ENCODE data around the gene FAT2. TPM values are rescaled to one million over a fixed set of nuclear protein-coding genes. Genes with fewer than 3 reads are reported as not detected.

The FAT2 gene
- total and polyA plus RNA-seq, 10 of the 15 experiments (the other 5 are each of a cell fraction or from before 2014, with no cell fraction given) = 0.01 to 0.06 (median 0.03) TPM; not detected in 3

DNA sequence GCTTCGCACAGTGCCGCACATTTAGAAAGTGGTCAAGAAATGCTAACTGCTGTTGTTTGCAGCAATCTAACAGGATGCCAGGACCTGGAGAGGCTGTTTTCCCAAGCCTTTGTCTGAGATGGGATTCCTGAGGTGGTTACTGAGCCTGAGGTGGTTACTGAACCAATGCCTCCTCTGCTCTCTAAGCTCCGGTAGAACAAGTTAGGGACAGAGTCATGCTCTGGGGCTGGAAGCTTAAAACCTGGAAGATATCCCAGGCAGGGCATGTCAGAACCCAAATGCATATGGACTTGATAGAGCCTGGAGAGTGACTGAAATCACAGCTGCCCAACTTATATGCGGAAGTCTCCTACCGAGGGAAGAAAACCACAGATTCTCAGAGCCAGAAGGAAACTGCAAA, 46.5 kb upstream of the FAT2 start:
- POLR2A ChIA-PET = interaction anchor here (1.4 kb wide), 1 partner anchor 10 kb away, joined by 5 read pairs; no protein-coding TSS in a partner anchor
- FAIRE-seq (no peak), ATAC-seq (no peak), DNase-seq (ENCODE audit: low read depth, low spot score) (no peak)
- no peak overlapping the region for H2AFZ ChIP-seq (ENCODE audit: control insufficient read depth, low read depth, low read length)
- H3K4me3 ChIP-seq = no peak overlapping the region
- no TSS peak for BruUV-seq (replicated peaks)
- CTCF ChIA-PET = interaction anchor here (1.0 kb wide), 1 partner anchor 21 kb away, joined by 6 read pairs; no protein-coding TSS in a partner anchor
- in situ Hi-C loops (cut with MboI) = no loop called here
- no peak for TF ChIP-seq POLR2AphosphoS5 (IDR thresholded peaks at IDR 0.05; ENCODE audit: low read length)
- TF ChIP-seq RAD21 (IDR thresholded peaks at IDR 0.05; ENCODE audit: insufficient read depth, low read depth, low read length) = no peak
- TF ChIP-seq, protein P1, sequence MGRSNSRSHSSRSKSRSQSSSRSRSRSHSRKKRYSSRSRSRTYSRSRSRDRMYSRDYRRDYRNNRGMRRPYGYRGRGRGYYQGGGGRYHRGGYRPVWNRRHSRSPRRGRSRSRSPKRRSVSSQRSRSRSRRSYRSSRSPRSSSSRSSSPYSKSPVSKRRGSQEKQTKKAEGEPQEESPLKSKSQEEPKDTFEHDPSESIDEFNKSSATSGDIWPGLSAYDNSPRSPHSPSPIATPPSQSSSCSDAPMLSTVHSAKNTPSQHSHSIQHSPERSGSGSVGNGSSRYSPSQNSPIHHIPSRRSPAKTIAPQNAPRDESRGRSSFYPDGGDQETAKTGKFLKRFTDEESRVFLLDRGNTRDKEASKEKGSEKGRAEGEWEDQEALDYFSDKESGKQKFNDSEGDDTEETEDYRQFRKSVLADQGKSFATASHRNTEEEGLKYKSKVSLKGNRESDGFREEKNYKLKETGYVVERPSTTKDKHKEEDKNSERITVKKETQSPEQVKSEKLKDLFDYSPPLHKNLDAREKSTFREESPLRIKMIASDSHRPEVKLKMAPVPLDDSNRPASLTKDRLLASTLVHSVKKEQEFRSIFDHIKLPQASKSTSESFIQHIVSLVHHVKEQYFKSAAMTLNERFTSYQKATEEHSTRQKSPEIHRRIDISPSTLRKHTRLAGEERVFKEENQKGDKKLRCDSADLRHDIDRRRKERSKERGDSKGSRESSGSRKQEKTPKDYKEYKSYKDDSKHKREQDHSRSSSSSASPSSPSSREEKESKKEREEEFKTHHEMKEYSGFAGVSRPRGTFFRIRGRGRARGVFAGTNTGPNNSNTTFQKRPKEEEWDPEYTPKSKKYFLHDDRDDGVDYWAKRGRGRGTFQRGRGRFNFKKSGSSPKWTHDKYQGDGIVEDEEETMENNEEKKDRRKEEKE (IDR thresholded peaks at IDR 0.05) = no peak
- TF ChIP-seq, protein P2, sequence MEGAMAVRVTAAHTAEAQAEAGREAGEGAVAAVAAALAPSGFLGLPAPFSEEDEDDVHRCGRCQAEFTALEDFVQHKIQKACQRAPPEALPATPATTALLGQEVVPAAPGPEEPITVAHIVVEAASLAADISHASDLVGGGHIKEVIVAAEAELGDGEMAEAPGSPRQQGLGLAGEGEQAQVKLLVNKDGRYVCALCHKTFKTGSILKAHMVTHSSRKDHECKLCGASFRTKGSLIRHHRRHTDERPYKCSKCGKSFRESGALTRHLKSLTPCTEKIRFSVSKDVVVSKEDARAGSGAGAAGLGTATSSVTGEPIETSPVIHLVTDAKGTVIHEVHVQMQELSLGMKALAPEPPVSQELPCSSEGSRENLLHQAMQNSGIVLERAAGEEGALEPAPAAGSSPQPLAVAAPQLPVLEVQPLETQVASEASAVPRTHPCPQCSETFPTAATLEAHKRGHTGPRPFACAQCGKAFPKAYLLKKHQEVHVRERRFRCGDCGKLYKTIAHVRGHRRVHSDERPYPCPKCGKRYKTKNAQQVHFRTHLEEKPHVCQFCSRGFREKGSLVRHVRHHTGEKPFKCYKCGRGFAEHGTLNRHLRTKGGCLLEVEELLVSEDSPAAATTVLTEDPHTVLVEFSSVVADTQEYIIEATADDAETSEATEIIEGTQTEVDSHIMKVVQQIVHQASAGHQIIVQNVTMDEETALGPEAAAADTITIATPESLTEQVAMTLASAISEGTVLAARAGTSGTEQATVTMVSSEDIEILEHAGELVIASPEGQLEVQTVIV (IDR thresholded peaks at IDR 0.05; ENCODE audit: borderline replicate concordance, partially characterized antibody) = no peak
- no peak for TF ChIP-seq MYB (IDR thresholded peaks at IDR 0.05; ENCODE audit: borderline replicate concordance, low read depth, low read length)
- no peak for TF ChIP-seq IRF3 (IDR thresholded peaks at IDR 0.05)
- TF ChIP-seq SPI1 (IDR thresholded peaks at IDR 0.05; ENCODE audit: borderline replicate concordance, insufficient read depth, low read depth, low read length) = no peak
- TF ChIP-seq SIN3A (IDR thresholded peaks at IDR 0.05; ENCODE audit: low read depth, low read length) = no peak
- no peak for TF ChIP-seq EZH2 (IDR thresholded peaks at IDR 0.05; ENCODE audit: borderline replicate concordance, control insufficient read depth, low read depth, low read length)
- no peak for TF ChIP-seq TAF1 (IDR thresholded peaks at IDR 0.05; ENCODE audit: borderline replicate concordance, low read depth, low read length)
- no peaks in the 10 kb centered on the region for H3K4me1 ChIP-seq (ENCODE audit: control insufficient read depth, insufficient read depth, low read length)
- H4K20me1 ChIP-seq (ENCODE audit: control insufficient read depth, insufficient read depth) = no peaks in the 10 kb centered on the region
- intact Hi-C loops (cut with micrococcal nuclease; ENCODE audit: unreplicated experiment) = no loop called here
- no peak overlapping the region for H3K9ac ChIP-seq (ENCODE audit: control insufficient read depth, insufficient read depth, low read length)
- SMC1A ChIA-PET (ENCODE audit: uncharacterized antibody, unreplicated experiment) = interaction anchor here (1.0 to 2.2 kb wide), 4 partner anchors 9 to 14 kb away, joined by 3 to 14 read pairs (median 4); no protein-coding TSS in a partner anchor
- H3K79me2 ChIP-seq (ENCODE audit: control insufficient read depth, insufficient read depth, low read length) = no peaks in the 10 kb centered on the region
- H3K36me3 ChIP-seq (ENCODE audit: control insufficient read depth in 2 of 2, insufficient read depth in 2 of 2, low read length in 1 of 2) = no peaks in the 10 kb centered on the region
- no peak overlapping the region for H3K27ac ChIP-seq (ENCODE audit: control insufficient read depth, insufficient read depth)
- RAD21 ChIA-PET (ENCODE audit: unreplicated experiment) = interaction anchor here (4.7 kb wide), 1 partner anchor 14 kb away, joined by 23 read pairs; no protein-coding TSS in a partner anchor
- H3K4me2 ChIP-seq (ENCODE audit: control insufficient read depth, insufficient read depth) = no peak overlapping the region
- 64% methylated on average over 5 of the region's 5 CpGs for WGBS (ENCODE audit: insufficient coverage, insufficient replicate concordance, low lambda C conversion rate, missing lambda C conversion rate)
- H3K27me3 ChIP-seq (replicated peaks in 1 of 2; ENCODE audit: control insufficient read depth in 2 of 2, insufficient read depth in 2 of 2, low read length in 1 of 2) = no peaks in the 10 kb centered on the region; a peak in 3 of 4 replicates
- no peaks in the 10 kb centered on the region for H3K9me3 ChIP-seq (replicated peaks; ENCODE audit: control insufficient read depth, insufficient read depth, low read length)
